ENCODE measurements around the gene CD84.
A peak's percentile ranks its signal among the peaks of the same experiment; 100 is the strongest.

CD84 gene

DNA sequence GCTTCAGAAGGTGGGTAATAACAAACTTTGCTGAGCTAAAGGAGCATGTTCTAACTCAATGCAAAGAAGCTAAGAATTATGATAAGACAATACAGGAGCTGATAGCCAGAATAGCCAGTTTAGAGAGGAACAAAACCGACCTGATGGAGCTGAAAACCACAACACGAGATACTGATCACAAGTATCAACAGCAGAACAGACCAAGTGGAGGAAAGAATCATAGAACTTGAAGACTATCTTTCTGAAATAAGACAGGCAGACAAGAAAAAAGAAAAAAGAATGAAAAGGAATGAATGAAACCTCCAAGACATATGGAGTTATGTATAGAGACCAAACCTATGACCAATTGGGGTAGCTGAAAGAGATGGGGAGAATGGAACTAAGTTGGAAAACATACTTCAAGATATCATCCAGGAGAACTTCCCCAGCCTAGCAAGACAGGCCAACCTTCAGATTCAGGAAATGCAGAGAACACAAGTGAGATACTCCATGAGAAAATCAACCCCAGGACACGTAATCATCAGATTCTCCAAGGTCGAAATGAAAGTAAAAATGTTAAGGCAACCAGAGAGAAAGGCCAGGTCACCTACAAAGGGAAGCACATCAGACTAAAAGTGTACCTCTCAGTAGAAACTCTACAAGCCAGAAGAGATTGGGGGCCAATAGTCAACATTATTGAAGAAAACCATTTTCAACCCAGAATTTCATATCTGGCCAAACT is 20.5 kb downstream of the CD84 start:
- Histone ChIP-seq H3K27me3 (ENCODE audit: insufficient read depth, poor library complexity, severe bottlenecking) (no peaks in the 10 kb centered on the region), H3K4me3 (replicated peaks; ENCODE audit: insufficient read depth, low read length) (no peak overlapping the region), H3K27ac (replicated peaks) (peak overlapping the region; percentile 17)
- DNase-seq (ENCODE audit: low read depth in 1 of 2, low spot score in 1 of 2): no peak
- TF ChIP-seq POLR2AphosphoS5 (IDR thresholded peaks at IDR 0.05; ENCODE audit: low read depth): no peak
- TF ChIP-seq, protein P1, sequence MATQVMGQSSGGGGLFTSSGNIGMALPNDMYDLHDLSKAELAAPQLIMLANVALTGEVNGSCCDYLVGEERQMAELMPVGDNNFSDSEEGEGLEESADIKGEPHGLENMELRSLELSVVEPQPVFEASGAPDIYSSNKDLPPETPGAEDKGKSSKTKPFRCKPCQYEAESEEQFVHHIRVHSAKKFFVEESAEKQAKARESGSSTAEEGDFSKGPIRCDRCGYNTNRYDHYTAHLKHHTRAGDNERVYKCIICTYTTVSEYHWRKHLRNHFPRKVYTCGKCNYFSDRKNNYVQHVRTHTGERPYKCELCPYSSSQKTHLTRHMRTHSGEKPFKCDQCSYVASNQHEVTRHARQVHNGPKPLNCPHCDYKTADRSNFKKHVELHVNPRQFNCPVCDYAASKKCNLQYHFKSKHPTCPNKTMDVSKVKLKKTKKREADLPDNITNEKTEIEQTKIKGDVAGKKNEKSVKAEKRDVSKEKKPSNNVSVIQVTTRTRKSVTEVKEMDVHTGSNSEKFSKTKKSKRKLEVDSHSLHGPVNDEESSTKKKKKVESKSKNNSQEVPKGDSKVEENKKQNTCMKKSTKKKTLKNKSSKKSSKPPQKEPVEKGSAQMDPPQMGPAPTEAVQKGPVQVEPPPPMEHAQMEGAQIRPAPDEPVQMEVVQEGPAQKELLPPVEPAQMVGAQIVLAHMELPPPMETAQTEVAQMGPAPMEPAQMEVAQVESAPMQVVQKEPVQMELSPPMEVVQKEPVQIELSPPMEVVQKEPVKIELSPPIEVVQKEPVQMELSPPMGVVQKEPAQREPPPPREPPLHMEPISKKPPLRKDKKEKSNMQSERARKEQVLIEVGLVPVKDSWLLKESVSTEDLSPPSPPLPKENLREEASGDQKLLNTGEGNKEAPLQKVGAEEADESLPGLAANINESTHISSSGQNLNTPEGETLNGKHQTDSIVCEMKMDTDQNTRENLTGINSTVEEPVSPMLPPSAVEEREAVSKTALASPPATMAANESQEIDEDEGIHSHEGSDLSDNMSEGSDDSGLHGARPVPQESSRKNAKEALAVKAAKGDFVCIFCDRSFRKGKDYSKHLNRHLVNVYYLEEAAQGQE (IDR thresholded peaks at IDR 0.05; ENCODE audit: insufficient replicate concordance, low read depth): no peak
- TF ChIP-seq SPI1 (IDR thresholded peaks at IDR 0.05; ENCODE audit: borderline replicate concordance, low read depth): no peak
- TF ChIP-seq GABPA (IDR thresholded peaks at IDR 0.05; ENCODE audit: low read depth): no peak
- TF ChIP-seq, protein P2, sequence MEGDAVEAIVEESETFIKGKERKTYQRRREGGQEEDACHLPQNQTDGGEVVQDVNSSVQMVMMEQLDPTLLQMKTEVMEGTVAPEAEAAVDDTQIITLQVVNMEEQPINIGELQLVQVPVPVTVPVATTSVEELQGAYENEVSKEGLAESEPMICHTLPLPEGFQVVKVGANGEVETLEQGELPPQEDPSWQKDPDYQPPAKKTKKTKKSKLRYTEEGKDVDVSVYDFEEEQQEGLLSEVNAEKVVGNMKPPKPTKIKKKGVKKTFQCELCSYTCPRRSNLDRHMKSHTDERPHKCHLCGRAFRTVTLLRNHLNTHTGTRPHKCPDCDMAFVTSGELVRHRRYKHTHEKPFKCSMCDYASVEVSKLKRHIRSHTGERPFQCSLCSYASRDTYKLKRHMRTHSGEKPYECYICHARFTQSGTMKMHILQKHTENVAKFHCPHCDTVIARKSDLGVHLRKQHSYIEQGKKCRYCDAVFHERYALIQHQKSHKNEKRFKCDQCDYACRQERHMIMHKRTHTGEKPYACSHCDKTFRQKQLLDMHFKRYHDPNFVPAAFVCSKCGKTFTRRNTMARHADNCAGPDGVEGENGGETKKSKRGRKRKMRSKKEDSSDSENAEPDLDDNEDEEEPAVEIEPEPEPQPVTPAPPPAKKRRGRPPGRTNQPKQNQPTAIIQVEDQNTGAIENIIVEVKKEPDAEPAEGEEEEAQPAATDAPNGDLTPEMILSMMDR (IDR thresholded peaks at IDR 0.05; ENCODE audit: insufficient read depth, low read length): no peak

DNA sequence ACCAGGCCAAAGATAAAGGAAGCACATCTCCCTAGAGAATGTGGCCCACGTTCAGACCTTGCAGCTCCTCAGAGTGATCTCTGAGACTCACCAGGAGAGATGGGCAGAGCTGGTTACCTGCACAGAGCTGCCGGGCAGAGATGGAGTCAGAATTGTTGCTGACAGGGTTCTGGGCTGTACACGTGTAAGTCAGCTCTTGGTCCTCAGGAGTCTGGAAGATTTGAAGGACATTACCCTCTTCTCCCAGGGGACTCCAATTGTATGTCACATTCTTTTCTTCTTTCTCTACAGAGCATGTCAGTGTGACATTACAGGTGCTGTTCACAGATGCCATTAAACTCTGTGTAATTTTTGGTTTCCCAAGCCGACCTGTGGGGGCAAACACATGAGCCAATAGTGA is 25.5 kb downstream of the CD84 start:
- Histone ChIP-seq H3K4me3 (replicated peaks; ENCODE audit: insufficient read depth, low read length) (no peak overlapping the region), H3K27ac (replicated peaks) (no peak overlapping the region), H3K27me3 (ENCODE audit: insufficient read depth, poor library complexity, severe bottlenecking) (no peaks in the 10 kb centered on the region)
- no peak for DNase-seq (ENCODE audit: low read depth in 1 of 2, low spot score in 1 of 2)
- TF ChIP-seq SPI1 (IDR thresholded peaks at IDR 0.05; ENCODE audit: borderline replicate concordance, low read depth) (no peak), POLR2AphosphoS5 (IDR thresholded peaks at IDR 0.05; ENCODE audit: low read depth) (no peak), GABPA (IDR thresholded peaks at IDR 0.05; ENCODE audit: low read depth) (no peak)
- TF ChIP-seq, protein P2 (IDR thresholded peaks at IDR 0.05; ENCODE audit: insufficient read depth, low read length): no peak
- TF ChIP-seq, protein P1 (IDR thresholded peaks at IDR 0.05; ENCODE audit: insufficient replicate concordance, low read depth): no peak

DNA sequence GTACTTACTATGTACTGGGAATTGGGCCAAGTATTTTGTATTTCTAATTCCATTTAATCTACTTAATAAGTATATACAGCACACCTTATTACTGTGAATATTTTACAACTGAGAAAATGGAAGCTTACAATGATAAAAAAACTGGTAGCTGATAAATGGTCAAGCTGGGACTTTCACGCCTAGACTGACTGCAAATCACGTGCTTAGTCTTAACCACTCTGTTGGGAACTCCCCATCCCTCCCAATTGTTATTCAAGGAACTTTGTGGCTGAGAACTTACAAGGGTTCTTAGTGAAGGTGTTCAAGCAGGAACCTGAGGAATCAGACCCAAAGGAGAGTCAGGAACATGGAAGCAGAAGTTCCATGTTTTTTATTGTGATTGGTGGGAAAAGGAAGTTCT is 26.9 kb downstream of the CD84 start:
- H3K27ac ChIP-seq (replicated peaks): no peak overlapping the region

More for the DNA sequence above, 26.9 kb downstream of the CD84 start:
- H3K4me3 ChIP-seq (replicated peaks; ENCODE audit: insufficient read depth, low read length): no peak overlapping the region
- DNase-seq (ENCODE audit: low read depth in 1 of 2, low spot score in 1 of 2): no peak
- TF ChIP-seq GABPA (IDR thresholded peaks at IDR 0.05; ENCODE audit: low read depth) (no peak), SPI1 (IDR thresholded peaks at IDR 0.05; ENCODE audit: borderline replicate concordance, low read depth) (no peak), POLR2AphosphoS5 (IDR thresholded peaks at IDR 0.05; ENCODE audit: low read depth) (no peak)
- TF ChIP-seq, protein P2 (IDR thresholded peaks at IDR 0.05; ENCODE audit: insufficient read depth, low read length): no peak
- TF ChIP-seq, protein P1 (IDR thresholded peaks at IDR 0.05; ENCODE audit: insufficient replicate concordance, low read depth): no peak
- H3K27me3 ChIP-seq (ENCODE audit: insufficient read depth, poor library complexity, severe bottlenecking): no peaks in the 10 kb centered on the region
